ENCODE measurements around the gene WDR86.

The WDR86 gene

DNA sequence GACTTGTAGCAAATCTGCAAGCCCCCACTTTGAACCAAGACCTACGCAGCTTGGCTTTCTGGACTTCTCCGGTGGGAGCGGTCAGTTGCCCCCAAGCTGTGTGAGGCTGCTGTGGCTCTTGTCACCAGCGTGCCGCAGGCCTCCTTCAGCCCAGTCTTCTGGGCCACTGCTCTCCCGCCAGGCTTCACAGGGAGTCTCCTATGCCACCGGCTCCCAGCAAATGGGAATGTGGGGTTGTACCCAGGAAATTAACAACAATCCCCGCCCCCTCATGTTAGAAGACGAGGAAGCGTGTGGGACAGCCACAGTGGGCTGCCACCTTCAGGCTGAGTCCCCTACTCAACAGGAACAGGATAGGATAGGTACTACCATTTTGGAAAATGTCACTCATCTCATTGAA, 4.2 kb downstream of the WDR86 start:
- DNase-seq: no peak

DNA sequence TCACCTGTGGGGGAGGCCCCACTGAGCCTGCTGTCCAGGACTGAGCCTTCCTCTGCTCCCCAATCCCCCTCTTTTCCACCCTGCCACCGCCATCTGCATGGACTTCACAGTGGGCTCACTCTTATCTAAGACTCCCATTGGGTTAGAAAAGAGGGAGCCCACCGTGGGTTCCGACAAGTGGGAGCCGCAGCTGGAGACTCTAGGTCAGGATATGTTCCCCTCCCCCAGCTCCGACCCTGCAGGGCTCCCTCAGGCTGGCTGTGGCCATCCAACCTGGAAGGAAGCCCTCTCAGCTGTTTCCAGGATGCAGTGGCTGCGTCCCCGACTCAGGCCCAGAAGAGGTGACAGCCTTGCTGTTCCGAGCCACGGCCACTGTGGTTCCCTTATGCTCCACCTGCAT, 4.8 kb downstream of the WDR86 start:
- DNase-seq: no peak

- DNase-seq: peak; percentile 34 to 40
Measured at GRCh38 chr7:151404216-151405011, 5.4 kb downstream of the WDR86 start.

GRCh38 chr7:151403764-151404163, 6.1 kb downstream of the WDR86 start:
- DNase-seq: no peak

DNA sequence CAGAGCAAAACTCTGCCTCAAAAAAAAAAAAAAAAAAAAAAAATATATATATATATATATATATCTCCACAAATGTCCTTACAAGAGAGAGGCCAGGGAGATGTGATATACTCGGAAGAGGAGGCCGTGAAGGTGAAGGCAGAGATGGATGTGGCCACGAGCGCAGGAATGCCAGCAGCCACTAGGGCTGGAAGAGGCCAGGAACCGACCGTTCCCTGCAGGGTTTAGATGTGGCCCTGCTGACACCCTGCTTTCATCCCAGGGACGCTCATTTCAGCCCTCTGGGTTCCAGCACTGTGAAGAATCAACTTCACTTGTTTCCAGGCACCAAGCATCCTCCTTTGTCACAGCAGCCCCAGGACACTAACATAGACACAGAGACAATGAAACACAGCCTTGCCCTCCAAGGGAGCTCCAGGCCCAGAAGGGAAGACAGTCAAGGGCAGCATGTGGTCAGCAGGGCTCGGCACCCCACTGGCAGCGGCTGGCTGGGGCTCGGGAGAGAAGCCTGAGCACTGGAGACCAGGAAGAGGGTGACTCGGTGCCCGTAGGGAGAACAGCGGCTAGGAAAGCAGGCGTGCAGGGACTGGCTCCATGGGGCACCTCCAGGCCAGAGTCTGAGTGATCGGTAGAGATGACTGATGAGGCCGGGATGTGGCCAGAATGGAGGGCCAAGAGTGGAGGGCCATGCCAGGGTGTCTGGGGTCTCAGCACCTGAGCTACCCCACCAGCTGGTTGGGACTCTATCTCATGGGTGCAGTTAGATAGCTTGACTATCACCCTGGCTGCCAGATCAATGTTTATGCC, 7.6 kb downstream of the WDR86 start:
- no peak for DNase-seq

- peak; percentile 47 to 73 for DNase-seq
Measured at GRCh38 chr7:151400626-151401315, 9.1 kb downstream of the WDR86 start.

GRCh38 chr7:151399906-151400305, 9.9 kb downstream of the WDR86 start:
- no peak for DNase-seq

DNA sequence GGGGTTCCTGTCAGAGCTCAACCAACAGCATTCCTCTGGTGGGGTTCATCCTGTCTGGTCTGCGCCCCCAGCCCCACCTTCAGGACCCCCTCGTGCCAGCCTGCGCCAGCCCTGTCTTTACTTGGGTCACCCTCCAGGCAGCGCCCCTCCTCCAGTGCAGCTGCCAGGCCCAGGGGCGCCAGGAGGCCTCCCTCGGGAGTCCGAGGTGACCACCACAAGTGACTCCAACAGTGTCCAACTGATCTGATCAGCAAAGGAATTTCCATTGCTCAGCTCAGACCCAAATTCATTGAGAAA, 10.6 kb downstream of the WDR86 start:
- DNase-seq: no peak

- no peak for DNase-seq
Measured at GRCh38 chr7:151398446-151399304, 11.2 kb downstream of the WDR86 start.

GRCh38 chr7:151397026-151397425, 12.8 kb downstream of the WDR86 start:
- DNase-seq: no peak

DNA sequence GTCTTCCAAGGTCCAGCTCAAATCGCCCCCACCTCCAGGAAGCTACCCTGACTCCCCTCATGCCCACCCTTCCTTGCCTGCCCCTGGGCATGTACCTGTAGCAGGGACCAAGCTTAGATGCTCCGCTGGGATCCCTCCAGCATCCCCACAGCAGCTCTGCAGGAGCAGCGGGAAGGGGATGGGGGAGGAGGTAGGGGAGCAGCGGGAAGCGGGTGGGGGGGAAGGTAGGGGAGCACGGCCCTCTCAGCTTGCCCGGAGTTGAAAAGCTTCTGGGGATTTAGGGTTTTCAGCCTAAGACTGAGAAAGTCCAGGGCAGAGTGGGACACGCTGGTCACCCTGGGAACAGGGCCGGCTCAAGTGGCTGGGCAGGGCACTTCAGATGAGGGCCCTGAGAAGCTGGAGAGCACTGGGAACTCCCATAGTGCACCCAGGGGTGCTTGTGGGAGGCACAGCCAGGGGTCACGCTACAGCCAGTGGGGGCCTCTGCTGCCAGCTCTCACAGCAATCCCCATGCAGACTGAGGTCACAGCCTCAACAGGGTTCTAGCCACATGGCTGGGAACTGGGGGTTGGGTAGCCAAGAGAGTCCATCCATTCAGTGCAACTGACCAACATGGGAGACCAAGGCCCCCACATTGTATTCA, 13.4 kb downstream of the WDR86 start:
- no peak for DNase-seq

DNA sequence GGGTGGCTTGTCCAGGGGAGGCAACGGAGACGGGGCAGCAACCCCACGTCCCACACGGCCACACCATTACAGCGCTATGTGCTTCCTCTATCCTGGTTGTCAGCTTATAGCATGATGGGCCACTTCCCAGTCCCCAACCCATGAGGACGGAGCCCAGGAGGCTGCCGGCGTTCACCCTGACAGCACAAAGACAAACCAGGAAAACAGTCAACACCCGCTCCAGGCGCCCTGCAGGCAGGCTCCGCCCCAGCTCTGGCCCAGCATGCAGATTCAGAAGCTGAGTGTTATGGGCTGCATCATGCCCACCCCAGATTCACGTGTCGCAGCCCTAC, 14.8 kb downstream of the WDR86 start:
- no peak for DNase-seq

DNA sequence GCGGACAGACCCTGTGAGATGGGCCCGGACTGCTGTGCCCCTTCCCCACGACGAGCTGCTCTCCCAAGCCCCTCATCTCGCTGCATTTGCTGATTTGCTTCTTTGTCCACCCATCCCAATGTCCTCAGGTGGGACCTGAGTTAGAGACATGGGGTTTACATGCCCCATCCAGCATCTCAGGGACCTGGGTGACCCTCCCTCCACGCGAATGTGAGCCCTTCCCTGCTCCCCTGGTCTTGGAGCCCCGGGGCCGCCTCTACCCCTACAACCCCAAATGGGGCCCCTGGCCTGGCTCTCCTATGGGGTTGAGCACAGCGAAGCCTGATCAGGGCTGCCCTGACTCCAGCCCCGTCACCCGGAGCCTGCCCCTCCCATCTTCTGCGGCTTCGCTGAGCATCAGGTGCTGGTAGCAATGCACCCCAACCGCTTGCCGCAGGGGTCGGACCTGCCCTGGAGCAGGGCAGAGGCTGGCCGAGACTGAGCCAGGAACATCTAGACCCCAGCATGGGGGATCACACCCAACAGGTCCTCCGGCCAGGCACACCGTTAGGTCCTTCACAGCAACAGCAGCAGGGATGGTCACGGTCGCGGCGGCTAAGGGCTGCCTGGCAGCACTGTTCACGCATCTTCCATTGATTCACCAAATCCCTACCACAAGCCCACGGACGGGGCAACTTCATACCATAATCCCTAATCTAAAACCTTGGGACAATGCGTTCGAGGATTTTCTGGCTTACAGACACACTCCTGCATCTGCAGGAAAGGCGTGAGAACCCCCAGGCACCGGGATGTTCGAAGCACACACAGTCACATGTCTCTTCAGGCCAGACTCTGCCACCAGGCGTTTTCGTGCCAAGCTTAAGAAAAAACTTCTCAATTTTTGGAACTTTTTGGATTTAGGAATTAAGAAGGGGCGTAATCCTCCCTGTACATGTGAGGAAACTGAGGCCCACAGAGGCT, 15.5 kb downstream of the WDR86 start:
- no peak for DNase-seq

GRCh38 chr7:151393031-151393977, 16.5 kb downstream of the WDR86 start:
- DNase-seq: no peak

DNA sequence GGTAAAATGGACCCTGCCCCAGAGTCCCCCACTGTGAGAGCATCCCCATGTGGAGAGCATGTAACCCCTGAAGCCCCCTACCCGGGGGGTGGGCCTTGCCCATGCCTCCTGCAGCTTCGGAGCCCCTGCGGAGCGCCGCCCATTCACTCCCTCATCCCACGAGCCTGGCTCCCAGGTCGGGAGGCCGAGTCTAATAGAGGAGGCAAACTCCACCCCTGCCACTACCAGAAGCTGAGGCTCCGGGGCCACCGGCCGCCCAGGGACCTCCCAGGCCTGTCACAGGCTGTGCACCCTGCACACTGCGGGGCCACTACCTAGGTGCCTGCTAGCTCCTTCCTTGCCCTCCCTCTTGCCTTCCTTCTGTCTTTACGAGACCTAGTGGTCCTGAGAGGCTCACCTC, 17.4 kb downstream of the WDR86 start:
- no peak for DNase-seq

DNA sequence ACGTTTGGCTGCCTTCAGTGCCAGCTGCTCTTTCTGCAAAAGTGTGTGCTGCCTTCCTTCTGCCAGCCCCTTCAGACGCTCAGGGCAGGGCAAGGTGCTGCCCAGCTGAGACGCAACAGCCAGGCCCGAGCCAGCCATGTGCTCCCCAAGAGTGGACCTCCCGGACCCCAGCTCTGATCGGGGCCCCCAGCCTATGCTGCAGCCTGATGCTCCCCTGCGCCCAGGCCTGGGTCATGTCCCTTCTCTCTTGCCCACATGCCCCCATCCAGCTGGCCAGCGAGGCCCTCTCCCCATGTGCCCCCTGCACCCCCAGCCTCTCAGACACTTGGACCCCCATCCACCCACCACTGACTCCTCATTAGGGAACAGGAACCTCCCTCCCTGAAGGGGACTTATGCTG, 17.8 kb downstream of the WDR86 start:
- DNase-seq: no peak

- no peak for DNase-seq
Measured at GRCh38 chr7:151391358-151391730, 18.5 kb downstream of the WDR86 start.

- no peak for DNase-seq
Measured at GRCh38 chr7:151390598-151391357, 19.1 kb downstream of the WDR86 start.

Data from CD4-positive, alpha-beta T cell treated with Interferon alpha-2 for 1 hour (primary cell).